ENCODE data around the gene PCAT6. TPM values are rescaled to one million over a fixed set of nuclear protein-coding genes. Genes with fewer than 3 reads are reported as not detected.
A peak's percentile ranks its signal among the peaks of the same experiment; 100 is the strongest.

Gene PCAT6
- total and polyA plus RNA-seq, 2 of the 8 experiments (the other 6 are each of a cell fraction or from before 2014, with no cell fraction given) = 4.6 to 14.7 TPM

DNA sequence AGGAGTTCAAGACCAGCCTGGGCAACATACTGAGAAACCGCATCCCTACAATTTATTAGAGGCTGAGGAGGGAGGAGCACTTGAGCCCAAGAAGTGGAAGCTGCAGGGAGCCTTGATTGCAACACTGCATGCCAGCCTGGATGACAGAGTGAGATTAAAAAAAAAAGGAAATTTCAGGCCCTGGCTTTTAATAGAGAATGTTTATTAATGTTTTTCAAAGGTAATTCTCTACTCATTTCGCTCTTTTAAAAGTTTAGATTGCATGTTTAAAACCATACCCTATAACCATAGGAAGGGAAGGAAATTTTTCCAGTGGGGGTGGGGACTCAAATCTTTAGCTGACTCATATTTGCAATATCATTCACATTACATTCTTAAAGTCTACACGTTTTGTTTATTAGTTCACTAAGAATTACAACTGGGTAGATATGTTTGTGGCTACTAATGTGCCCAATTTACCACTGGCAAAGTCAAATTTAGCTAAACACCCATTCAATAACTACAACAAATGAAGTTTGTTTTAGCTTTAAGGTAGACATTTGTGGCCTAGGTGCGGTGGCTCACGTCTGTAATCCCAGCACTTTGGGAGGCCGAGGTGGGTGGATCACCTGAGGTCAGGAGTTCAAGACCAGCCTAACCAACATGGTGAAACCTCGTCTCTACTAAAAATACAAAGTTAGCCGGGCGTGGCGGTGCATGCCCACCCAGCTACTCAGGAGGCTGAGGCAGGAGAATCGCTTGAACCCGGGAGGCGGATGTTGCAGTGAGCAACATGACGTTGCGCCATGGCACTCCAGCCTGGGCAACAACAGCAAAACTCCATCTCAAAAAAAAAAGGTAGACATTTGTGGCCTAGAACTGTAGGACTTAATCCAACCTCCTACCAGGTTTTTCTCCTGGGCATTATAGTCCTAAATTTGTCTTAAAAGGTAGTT, 7.5 kb upstream of the PCAT6 start:
- 87% methylated on average over 15 of the region's 15 CpGs; no CpG with 5 or more reads in 1 of the 2 experiments for WGBS, 2 experiments (ENCODE audit: extremely low coverage in 1 of 2, insufficient coverage in 1 of 2, insufficient read length in 1 of 2, insufficient replicate concordance in 2 of 2, low coverage in 1 of 2, low lambda C conversion rate in 2 of 2, missing lambda C conversion rate in 1 of 2)
- Histone ChIP-seq H2BK15ac (ENCODE audit: low read length) (no peak overlapping the region), H2AK5ac (ENCODE audit: low read depth, low read length) (no peak overlapping the region), H3K9ac (replicated peaks in 1 of 4; ENCODE audit: extremely low read depth in 1 of 4, low read depth in 3 of 4, low read length in 3 of 4) (no peak overlapping the region), H3K18ac (ENCODE audit: extremely low read depth, low read length) (no peak overlapping the region), H3K56ac (replicated peaks; ENCODE audit: insufficient read length, low read depth, low read length) (no peak overlapping the region), H4K5ac (ENCODE audit: insufficient read length, low read depth, low read length) (no peak overlapping the region), H3K79me2 (ENCODE audit: control insufficient read depth in 1 of 2, insufficient read depth in 2 of 2, low read length in 2 of 2) (peaks cover 73 to 100% of the 10 kb centered on the region in 2 experiments), H2BK20ac (ENCODE audit: low read length) (no peak overlapping the region), H3K36me3 (ENCODE audit: control insufficient read depth in 2 of 4, insufficient read depth in 4 of 4, low read length in 3 of 4) (no peaks in the 10 kb centered on the region; a peak in 1 of 8 replicates), H3K4ac (replicated peaks; ENCODE audit: insufficient read length, low read depth, low read length) (no peak overlapping the region), H2BK5ac (ENCODE audit: low read depth, low read length) (no peak overlapping the region), H3K4me2 (ENCODE audit: insufficient read depth in 1 of 2, low read depth in 2 of 2, low read length in 2 of 2) (0 out of 4 replicates have a peak overlapping the region, but pooled peaks of 1 of the 2 experiments have one; percentile 13), H3K27ac (ENCODE audit: low read depth, low read length) (no peak overlapping the region), H3K23ac (ENCODE audit: insufficient read length) (no peak overlapping the region), H3K4me3 (ENCODE audit: extremely low read depth in 1 of 4, insufficient read depth in 2 of 4, low read depth in 3 of 4, low read length in 4 of 4) (no peak overlapping the region), H3K4me1 (replicated peaks in 1 of 4; ENCODE audit: control insufficient read depth in 3 of 4, insufficient read depth in 4 of 4, low read length in 3 of 4) (peaks cover 0 to 9% (median 1%) of the 10 kb centered on the region in 4 experiments; a peak in 5 of 7 replicates), H4K20me1 (replicated peaks in 1 of 2; ENCODE audit: control insufficient read depth in 1 of 2, insufficient read depth in 2 of 2, low read length in 2 of 2) (peaks cover 15 to 30% of the 10 kb centered on the region in 2 experiments), H3K14ac (ENCODE audit: insufficient read length) (no peak overlapping the region), H2AFZ (ENCODE audit: low read length) (no peak overlapping the region), H3K23me2 (ENCODE audit: low read depth, low read length) (no peaks in the 10 kb centered on the region; the same call in 1 of the 2 replicates), H2BK120ac (replicated peaks; ENCODE audit: low read depth, low read length) (no peak overlapping the region), H3K9me3 (ENCODE audit: insufficient read depth in 2 of 2, low read depth in 1 of 2, low read length in 1 of 2) (no peaks in the 10 kb centered on the region), H4K8ac (ENCODE audit: extremely low read depth, insufficient read depth, low read length) (no peak overlapping the region), H3K27me3 (replicated peaks in 1 of 4; ENCODE audit: control insufficient read depth in 3 of 4, extremely low read depth in 1 of 4, insufficient read depth in 3 of 4, low read length in 3 of 4) (no peaks in the 10 kb centered on the region), H2BK12ac (ENCODE audit: low read depth, low read length) (no peak overlapping the region), H4K91ac (replicated peaks; ENCODE audit: insufficient read length, low read length) (no peak overlapping the region), H3K79me1 (ENCODE audit: low read depth, low read length) (no peaks in the 10 kb centered on the region)
- TF ChIP-seq, protein P1, sequence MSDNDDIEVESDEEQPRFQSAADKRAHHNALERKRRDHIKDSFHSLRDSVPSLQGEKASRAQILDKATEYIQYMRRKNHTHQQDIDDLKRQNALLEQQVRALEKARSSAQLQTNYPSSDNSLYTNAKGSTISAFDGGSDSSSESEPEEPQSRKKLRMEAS (IDR thresholded peaks at IDR 0.05) = no peak
- peak; percentile 96 for TF ChIP-seq CEBPB (IDR thresholded peaks at IDR 0.05; ENCODE audit: low read depth, low read length)
- ChIA-PET CTCF (ENCODE audit: partially characterized antibody) (interaction anchor here (0.6 to 0.7 kb wide), 3 partner anchors 8 to 326 kb away, joined by 3 read pairs; no protein-coding TSS in a partner anchor), POLR2A (ENCODE audit: partially characterized antibody) (interaction anchor here (0.9 to 1.8 kb wide), 5 partner anchors 9 to 58 kb away, joined by 3 to 9 read pairs (median 5); no protein-coding TSS in a partner anchor)
- DNase-seq (ENCODE audit: low read depth in 1 of 2, low spot score in 2 of 2) (no peak), FAIRE-seq (no peak)
